ENCODE data around the gene ATXN10. TPM values are rescaled to one million over a fixed set of nuclear protein-coding genes. Genes with fewer than 3 reads are reported as not detected.
A peak's percentile ranks its signal among the peaks of the same experiment; 100 is the strongest.

ATXN10 gene
- total and polyA plus RNA-seq, 2 donors (not counting 1 experiment from before 2014, with no cell fraction given), result 164 to 350 TPM

DNA sequence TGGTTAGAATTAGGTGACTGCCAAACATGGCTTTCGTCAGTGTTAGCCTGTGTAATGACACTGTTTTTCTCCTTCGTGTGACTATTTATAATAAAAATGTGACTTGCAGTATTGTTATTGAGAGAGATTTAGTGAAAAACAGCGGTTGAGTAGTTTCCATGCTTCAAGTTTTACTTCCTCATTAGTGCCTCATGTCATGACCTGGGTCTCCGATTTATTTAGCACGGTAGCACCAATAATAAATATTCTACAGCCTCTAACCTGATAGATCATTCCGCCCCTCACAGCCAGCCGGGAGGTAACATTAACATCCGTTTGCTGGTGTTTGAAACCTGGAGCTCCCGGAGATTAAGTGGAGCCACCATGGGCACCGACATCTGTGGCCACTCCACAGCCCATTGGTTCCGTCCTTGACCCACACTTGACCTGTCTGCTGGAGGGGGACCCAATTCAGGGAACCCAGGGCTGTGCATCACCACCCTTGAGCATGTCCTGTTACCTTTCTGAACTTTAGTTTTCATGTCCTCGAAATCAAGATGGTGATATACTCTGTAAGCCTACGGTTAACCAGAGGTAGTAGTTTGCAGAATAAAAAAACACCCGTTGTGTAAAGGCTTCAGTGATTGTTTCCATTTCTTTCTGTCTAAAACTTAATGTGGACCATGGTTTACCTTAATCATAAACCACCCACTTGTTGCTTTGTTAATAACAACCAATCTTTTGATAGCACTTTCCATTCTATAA, 104.1 kb downstream of the ATXN10 start:
- Histone ChIP-seq H4K20me1 (ENCODE audit: control insufficient read depth, extremely low read depth, insufficient read depth, low read length) (no peaks in the 10 kb centered on the region), H3K27me3 (ENCODE audit: control insufficient read depth, insufficient read depth, low read length) (no peaks in the 10 kb centered on the region), H3K4me2 (ENCODE audit: extremely low read depth, insufficient read depth, low read length) (no peak overlapping the region), H3K27ac (ENCODE audit: insufficient read depth, low read length) (no peak overlapping the region), H2AFZ (ENCODE audit: low read length) (no peak overlapping the region), H3K4me3 (replicated peaks in 1 of 4; ENCODE audit: control extremely low read depth in 1 of 4, insufficient read depth in 1 of 4, low read depth in 3 of 4, low read length in 4 of 4) (no peak overlapping the region), H3K9me3 (ENCODE audit: control insufficient read depth, insufficient read depth, low read depth, low read length) (no peaks in the 10 kb centered on the region), H3K4me1 (ENCODE audit: control insufficient read depth, extremely low read depth, insufficient read depth, low read length) (peaks cover 2% of the 10 kb centered on the region), H3K9ac (ENCODE audit: insufficient read depth, low read length) (no peak overlapping the region), H3K36me3 (ENCODE audit: control insufficient read depth, insufficient read depth, low read length) (peaks cover 1% of the 10 kb centered on the region), H3K79me2 (ENCODE audit: control insufficient read depth, insufficient read depth, low read length) (peaks cover 4% of the 10 kb centered on the region)
- no peak for TF ChIP-seq EZH2 (IDR thresholded peaks at IDR 0.05; ENCODE audit: low read length, missing control alignments)
- TF ChIP-seq, protein P1, sequence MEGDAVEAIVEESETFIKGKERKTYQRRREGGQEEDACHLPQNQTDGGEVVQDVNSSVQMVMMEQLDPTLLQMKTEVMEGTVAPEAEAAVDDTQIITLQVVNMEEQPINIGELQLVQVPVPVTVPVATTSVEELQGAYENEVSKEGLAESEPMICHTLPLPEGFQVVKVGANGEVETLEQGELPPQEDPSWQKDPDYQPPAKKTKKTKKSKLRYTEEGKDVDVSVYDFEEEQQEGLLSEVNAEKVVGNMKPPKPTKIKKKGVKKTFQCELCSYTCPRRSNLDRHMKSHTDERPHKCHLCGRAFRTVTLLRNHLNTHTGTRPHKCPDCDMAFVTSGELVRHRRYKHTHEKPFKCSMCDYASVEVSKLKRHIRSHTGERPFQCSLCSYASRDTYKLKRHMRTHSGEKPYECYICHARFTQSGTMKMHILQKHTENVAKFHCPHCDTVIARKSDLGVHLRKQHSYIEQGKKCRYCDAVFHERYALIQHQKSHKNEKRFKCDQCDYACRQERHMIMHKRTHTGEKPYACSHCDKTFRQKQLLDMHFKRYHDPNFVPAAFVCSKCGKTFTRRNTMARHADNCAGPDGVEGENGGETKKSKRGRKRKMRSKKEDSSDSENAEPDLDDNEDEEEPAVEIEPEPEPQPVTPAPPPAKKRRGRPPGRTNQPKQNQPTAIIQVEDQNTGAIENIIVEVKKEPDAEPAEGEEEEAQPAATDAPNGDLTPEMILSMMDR (conservative IDR thresholded peaks at IDR 0.05 in 1 of 2, IDR thresholded peaks at IDR 0.05 in 1 of 2; ENCODE audit: low read depth in 1 of 2, low read length in 2 of 2), result no peak
- no peak for DNase-seq (ENCODE audit: low read depth in 2 of 2)

DNA sequence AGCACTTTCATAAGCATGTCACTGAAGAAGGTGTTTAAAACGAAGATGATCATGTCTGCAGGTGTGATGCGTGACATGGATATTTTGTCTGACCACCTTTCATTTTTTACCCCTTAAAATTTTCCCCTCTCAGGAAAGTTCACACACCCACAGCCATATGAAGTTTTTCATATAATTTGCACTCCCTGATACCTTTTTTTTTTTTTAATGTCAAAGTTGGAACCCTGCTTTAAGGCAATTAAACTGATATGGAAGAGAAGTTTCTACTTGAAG, 104.6 kb downstream of the ATXN10 start:
- Histone ChIP-seq H3K9me3 (ENCODE audit: control insufficient read depth, insufficient read depth, low read depth, low read length) (no peaks in the 10 kb centered on the region), H3K36me3 (ENCODE audit: control insufficient read depth, insufficient read depth, low read length) (peaks cover 1% of the 10 kb centered on the region), H2AFZ (ENCODE audit: low read length) (no peak overlapping the region), H3K4me3 (replicated peaks in 1 of 4; ENCODE audit: control extremely low read depth in 1 of 4, insufficient read depth in 1 of 4, low read depth in 3 of 4, low read length in 4 of 4) (no peak overlapping the region), H3K27ac (ENCODE audit: insufficient read depth, low read length) (no peak overlapping the region), H3K4me2 (ENCODE audit: extremely low read depth, insufficient read depth, low read length) (no peak overlapping the region), H3K27me3 (ENCODE audit: control insufficient read depth, insufficient read depth, low read length) (no peaks in the 10 kb centered on the region), H3K4me1 (ENCODE audit: control insufficient read depth, extremely low read depth, insufficient read depth, low read length) (peaks cover 5% of the 10 kb centered on the region), H3K9ac (ENCODE audit: insufficient read depth, low read length) (no peak overlapping the region), H4K20me1 (ENCODE audit: control insufficient read depth, extremely low read depth, insufficient read depth, low read length) (no peaks in the 10 kb centered on the region), H3K79me2 (ENCODE audit: control insufficient read depth, insufficient read depth, low read length) (peaks cover 4% of the 10 kb centered on the region)
- DNase-seq (ENCODE audit: low read depth in 2 of 2), result no peak
- TF ChIP-seq, protein P1 (conservative IDR thresholded peaks at IDR 0.05 in 1 of 2, IDR thresholded peaks at IDR 0.05 in 1 of 2; ENCODE audit: low read depth in 1 of 2, low read length in 2 of 2), result no peak
- TF ChIP-seq EZH2 (IDR thresholded peaks at IDR 0.05; ENCODE audit: low read length, missing control alignments), result no peak

DNA sequence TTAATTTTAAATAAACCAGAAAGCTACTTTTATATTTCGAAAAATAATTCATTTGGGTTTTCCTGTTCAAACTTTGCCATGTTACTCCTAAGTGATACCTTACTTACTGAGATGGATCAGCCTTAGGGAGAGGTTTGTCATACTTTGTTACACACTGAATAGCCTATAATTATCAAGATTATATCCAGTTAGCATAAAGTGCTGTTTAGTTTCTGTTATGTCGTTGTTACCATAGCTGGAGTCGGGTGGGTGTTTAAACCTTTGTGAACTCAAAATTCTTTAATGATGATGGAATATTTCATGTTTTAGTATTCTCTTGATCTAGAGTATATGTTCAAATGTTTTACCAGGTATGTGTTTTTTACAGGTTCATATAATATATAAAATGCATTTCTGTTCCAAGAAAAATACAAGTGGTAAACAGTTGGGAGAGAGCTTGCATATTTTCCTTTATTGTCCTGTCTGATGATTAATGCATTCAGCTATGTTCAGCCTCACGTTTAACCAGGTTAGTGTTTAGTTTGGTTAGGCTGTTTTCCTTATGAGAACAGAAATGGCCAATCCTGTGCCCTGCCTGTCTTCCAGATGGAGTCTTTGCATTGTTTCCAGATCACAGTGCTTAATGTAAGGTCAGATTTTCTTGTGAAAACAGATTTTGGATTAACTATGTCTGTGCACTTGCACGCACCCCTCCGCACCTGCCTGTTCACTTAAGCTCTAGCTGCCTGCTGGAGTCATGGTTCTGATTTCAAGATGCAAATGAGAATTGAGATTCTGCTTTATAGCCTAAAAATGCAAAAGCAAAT, 105.6 kb downstream of the ATXN10 start:
- H3K27me3 ChIP-seq (ENCODE audit: control insufficient read depth, insufficient read depth, low read length), result no peaks in the 10 kb centered on the region
- peaks cover 4% of the 10 kb centered on the region for H3K79me2 ChIP-seq (ENCODE audit: control insufficient read depth, insufficient read depth, low read length)
- H3K27ac ChIP-seq (ENCODE audit: insufficient read depth, low read length), result no peak overlapping the region
- H3K36me3 ChIP-seq (ENCODE audit: control insufficient read depth, insufficient read depth, low read length), result peaks cover 1% of the 10 kb centered on the region
- no peak overlapping the region for H3K4me3 ChIP-seq (replicated peaks in 1 of 4; ENCODE audit: control extremely low read depth in 1 of 4, insufficient read depth in 1 of 4, low read depth in 3 of 4, low read length in 4 of 4)
- no peak overlapping the region for H3K4me2 ChIP-seq (ENCODE audit: extremely low read depth, insufficient read depth, low read length)
- peaks cover 7% of the 10 kb centered on the region for H3K4me1 ChIP-seq (ENCODE audit: control insufficient read depth, extremely low read depth, insufficient read depth, low read length)
- no peak overlapping the region for H3K9ac ChIP-seq (ENCODE audit: insufficient read depth, low read length)
- no peaks in the 10 kb centered on the region for H4K20me1 ChIP-seq (ENCODE audit: control insufficient read depth, extremely low read depth, insufficient read depth, low read length)
- no peak overlapping the region for H2AFZ ChIP-seq (ENCODE audit: low read length)
- no peak for TF ChIP-seq EZH2 (IDR thresholded peaks at IDR 0.05; ENCODE audit: low read length, missing control alignments)
- TF ChIP-seq, protein P1 (conservative IDR thresholded peaks at IDR 0.05 in 1 of 2, IDR thresholded peaks at IDR 0.05 in 1 of 2; ENCODE audit: low read depth in 1 of 2, low read length in 2 of 2), result no peak
- peak in 1 of 2 donors; percentile 91 for DNase-seq (ENCODE audit: low read depth in 2 of 2)
- H3K9me3 ChIP-seq (ENCODE audit: control insufficient read depth, insufficient read depth, low read depth, low read length), result no peaks in the 10 kb centered on the region

Measured in fibroblast of lung (primary cell).